GM19023 (cell line): Measurements from ENCODE around the gene RAB6A.

ENCODE experiments used
- ATAC-seq: cut with Tn5 transposase; IDR thresholded peaks from one replicate; pipeline ENCODE4 v1.9.1; 2021; ENCODE audit warnings: mild to moderate bottlenecking, moderate library complexity; ENCODE audit not compliant: unreplicated experiment

The RAB6A gene

DNA sequence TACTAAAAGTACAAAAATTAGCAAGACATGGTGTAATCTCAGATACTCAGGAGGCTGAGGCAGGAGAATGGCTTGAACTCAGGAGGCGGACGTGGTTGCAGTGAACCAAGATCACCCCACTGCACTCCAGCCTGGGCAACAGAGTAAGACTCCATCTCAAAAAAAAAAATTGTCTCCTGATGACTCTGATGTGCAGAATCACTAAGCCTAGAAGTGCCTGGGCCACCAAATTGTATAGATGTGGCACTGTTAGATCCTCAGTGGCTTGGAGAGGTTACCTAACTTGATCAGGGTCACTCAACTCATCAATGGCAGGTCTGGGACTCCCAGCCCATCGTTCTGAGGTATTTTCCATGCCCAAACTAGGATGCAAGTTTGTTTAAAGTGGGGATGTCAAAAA is 103.9 kb downstream of the RAB6A start:
- ATAC-seq, result no peak

DNA sequence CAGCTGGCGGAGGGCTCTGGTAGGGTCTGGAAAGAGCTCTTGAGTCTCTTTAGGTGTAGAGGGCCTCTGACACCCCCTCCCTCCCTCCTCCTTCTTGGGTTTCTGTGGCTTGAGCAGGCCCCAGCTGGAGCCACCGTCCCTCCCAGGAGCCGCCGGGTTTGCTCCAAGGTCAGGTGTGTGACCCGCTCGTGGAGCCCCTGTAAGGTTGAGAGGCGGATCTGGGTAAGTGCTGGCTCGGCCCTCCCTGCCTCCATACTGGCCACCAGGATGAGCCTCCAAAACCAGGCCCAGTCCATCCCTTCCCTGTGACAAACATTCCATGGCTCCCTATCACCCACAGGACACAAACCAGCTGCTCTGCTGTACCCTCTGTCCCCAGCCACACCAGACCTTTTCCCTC is 105.2 kb downstream of the RAB6A start:
- ATAC-seq, result no peak

DNA sequence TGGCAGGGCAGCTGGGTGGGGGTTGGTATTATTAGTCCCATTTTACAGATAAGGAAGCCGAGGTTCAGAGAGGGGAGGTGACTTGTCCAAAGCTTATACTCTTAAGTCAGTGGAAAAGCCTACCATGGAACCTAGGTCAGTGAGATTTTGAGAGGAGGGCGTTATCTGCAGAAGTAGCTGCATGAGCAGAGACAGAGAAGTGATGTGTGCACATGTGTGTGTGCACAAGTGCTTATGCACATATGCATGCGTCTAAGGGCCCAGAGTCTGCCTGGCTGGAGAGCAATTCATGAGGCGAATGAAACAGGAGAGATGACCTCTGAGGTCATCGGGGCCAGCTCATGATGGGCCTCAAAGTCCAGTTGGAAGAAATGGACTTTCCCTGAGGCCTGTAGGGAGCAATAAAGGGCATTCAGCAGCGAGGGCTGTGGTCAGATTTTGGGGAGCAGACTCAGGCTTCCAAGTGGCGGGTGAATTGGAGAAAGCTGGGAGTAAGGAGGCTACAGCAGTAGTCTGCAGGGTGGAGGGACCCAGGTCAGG is 106.3 kb downstream of the RAB6A start:
- no peak for ATAC-seq

DNA sequence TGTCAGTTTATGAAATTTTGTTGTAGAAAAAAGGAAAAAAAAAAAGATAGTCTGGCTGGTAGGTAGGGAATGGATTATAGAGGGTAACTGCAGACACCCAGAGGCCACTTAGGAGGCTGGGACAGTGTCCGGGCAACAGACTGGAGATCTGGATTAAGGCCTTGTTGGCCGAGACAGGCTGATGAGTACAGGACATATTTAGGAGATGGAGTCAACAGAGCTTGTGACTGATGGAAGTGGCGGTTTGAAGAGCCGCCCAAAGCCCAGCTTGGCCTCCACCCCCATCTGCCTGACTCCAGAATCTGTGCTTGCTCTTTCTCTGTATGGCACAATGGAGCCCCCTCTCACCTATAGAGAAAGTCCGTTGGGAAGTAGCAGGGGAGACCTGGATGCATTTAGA is 106.9 kb downstream of the RAB6A start:
- ATAC-seq, result no peak

DNA sequence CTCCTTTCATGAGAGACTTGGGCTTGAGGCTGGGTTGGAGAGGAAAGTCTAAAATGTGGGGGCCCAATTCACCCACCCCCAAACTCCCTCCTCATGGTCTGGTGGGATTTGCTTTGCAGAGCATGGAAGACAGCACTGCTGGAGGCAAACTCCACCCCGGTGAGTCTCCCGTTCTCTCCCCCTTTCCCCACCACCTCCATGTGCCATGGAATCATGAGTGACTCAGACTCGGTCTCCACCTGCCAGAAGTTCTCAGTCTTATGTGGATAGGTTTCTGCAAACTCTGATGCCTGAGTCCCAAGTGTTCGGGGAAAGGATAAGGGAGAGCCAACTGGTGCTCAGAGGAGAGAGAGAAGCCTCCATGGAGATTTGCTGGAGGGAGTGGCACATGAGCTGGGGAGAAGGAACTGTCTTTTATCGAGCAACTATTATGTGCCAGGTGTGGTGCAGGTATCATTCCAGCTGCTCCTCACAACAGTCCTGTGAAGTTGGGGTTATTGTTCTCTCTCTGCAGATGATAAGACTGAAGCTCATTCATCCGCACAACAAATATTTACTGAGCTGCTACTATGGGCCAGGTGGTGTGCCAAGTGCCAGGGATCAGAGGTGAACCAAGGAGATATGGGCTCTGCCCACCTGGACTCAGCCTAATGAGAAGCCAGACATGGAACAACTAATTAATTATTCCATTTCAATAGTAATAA is 107.9 kb downstream of the RAB6A start:
- ATAC-seq, result no peak

DNA sequence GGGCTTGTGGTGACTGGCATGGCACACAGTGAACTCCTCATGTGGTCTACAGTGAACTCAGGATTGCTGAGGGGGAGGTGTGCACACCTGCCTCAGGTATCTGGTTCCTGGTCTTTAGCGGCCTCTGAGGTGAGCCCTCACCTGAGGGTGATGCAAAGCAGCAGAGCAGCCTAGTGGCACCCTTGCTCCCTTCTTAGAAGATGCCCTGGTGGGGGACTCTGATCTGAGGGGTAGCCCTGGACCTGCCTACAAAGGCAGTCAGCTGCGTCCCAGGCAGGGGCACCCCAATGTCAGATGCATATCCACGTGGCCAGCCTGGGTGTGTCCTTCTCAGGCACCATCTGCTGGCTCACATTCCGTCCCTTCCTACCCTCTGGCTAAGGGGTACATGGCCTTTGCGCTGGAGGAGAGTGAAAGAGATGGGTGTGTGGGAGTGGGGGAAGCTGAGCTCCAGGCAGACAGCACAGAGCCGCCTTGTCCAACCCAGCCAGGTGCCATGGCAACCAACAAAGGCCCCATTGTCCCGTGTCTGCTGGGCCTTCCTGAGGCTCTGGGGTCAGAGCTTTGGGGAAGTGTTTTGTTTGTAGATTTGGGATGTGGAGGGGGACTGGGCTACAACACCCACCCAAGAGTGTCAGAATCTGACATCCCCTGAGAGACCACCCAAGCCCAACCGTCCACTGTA is 108.7 kb downstream of the RAB6A start:
- ATAC-seq, result no peak

DNA sequence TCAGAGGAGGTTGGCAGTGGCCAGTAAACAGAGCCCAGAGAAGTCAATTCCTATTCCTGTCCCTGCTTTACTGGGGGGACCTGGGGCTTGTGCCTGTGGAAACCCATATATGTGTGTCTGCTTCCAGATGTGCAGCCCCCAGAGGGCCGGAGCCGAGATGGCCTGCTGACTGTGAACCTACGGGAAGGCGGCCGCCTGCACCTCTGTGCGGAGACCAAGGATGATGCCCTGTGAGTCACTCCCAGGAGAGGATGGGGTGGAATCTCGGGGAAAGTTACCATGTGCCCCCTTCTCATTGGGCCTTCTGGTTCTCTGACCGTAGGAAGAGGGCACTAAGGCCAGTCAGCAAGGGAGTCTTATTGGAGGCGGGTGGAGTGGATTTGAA is 109.2 kb downstream of the RAB6A start:
- no peak for ATAC-seq

DNA sequence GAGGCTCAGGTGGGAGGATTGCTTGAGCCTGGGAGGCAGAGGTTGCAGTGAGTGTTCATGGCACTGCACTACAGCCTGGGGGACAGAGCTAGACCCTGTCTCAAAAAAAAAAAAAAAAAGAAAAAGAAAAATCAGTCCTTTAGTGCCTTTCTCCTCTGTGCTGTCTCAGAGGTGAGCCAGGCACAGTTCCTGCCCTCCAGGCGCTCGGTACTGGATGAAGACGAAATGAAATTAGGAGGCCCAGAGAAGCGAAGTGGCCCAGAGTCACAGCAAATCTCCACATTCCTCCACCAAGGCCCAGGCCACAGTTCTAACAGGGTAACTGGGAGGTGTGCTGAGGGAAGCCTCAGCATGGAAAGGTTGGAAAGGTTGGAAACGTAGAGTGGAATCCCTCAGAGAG is 109.6 kb downstream of the RAB6A start:
- ATAC-seq, result no peak

DNA sequence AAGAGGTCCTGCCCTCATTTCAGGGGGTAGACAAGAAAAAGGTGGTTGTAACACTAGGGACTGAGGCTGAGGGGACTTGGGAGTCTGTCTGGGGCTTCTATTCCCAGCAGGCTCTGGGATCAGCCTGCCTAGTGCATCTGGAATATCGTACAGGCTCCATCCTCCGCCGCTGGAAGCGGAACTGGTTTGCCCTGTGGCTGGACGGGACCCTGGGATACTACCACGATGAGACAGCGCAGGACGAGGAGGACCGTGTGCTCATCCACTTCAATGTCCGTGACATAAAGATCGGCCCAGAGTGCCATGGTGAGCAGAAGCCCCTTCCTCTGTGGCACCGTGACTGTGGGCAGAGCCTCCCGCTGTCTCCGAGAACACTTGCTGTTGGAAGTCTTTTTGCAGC is 110.5 kb downstream of the RAB6A start:
- no peak for ATAC-seq

DNA sequence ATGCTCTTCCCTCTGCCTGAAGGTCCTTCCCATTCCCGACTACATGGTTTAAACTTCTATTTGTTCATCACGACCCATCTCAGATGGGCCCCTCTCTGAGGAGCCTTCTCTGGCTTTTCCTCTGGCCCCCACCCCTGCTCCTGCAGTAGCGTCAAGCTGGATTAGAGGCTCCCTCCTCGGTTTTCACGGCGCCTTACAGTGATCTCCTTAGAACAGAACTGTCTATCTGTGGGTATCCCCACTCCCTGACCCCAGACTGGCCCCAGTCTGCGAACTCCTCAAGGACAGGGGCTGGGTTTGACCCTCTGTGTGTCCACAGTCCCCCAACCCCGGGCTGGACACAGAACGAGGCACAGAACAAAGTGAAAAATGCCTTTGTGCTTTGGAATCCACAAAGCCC is 111.7 kb downstream of the RAB6A start:
- no peak for ATAC-seq

DNA sequence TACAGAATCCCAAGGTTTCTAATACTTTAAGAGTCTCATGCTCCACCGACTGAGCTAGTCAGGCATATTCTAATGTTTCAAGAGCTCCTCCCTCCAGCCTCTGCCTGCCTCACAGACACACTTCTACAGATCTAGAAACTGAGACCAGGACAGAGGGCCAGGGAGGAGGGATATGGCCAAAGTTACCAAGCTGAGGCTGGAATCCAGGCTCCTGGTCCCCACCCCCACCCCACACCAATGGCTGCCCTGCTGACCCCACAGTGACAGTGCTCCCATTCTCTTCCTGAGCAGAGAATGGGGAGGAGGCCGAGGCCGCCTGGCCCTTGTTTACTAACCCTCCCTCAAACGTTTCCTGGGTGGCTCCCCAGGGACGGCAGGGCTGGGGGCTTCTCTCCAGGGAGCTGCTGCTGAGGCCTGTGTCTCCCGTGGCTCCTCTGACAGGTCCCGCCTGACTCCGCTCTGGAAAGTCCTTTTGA is 112.3 kb downstream of the RAB6A start:
- ATAC-seq, result no peak

DNA sequence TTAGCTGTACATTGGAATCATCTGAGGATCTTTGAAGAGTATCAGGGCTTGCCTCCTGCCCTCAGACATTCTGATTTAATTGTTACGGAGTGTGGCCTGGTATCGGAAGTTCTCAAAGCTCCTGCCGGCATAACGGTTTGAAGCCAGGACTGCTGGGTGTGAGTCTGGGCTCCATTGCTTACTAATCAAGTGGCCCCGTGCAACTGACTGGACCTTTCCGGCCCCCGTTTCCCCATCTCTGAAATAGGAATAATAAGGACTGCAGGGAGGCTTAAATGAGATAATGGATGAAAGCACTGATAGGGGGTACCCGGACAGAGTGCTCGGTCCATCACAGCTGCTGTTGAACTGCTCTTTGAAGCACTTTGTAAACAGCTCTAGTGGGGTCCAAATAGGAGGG is 112.8 kb downstream of the RAB6A start:
- ATAC-seq, result no peak

DNA sequence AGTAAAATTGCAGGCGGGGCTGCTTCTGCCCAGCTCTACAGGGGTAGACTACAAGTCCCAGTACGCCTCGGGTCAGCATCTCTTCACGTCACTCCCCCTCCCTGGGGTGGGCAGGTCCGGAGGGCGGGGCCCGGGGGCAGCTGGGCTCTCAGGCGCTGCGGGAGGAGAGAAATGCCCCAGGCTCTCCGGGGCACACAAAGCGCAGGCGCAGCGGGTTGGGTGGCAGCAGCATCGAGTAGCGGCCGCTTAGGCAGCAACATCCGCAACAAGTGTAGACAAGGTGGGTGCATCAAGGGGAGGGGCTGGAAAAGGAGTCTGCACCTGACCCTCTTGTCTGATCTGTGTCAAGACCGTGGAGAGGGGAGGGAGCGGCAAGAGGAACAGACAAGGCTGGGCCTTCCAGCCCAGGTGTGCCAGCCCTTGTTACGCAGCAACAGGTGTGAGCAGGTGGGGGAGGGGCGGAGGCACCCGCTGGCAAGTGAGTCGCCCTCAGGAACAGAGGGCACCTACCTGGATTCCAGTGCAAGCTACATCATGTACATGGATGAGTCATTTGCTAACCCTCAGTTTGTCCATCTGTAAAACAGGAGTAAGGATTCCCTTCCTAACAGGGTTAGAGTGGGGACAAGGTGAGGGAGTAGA is 113.3 kb downstream of the RAB6A start:
- peak; percentile 93 for ATAC-seq

DNA sequence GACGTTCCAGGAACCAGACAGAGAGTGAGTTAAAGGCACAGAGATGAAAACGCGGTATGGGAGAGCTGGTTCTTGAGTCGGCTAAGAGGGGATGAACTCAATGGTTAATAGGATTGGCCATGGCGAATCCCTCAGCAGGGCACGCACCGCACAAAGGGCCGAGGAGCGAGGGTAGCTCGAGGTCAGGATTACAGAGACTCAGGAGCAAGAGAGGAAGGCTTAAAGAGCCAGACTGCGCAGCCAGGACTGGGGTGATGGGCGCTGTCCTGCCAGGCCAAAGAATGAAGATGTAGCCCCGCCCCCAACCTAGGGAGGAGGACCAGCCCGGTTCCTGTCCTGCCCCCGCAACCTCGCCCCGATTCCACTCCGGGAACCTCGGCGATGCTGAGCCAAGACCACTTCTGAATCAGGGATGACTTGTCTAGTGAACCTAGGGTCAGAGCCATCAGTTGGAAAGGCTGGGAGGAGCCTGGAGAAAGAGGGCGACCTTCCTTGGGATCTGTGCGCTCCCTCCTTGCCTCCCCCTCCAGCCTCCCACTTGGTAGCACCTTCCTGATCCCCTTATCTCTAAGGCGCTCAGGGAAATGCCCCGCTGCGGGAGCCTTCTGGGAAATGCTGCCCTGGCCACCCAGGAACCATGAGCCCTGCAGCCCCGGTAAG is 114.8 kb downstream of the RAB6A start, which contains the start of gene PLEKHB1:
Gene PLEKHB1, plus strand, starts transcription at position 610 of the 660 bp plus-strand sequence. Its CDS starts 28 bp downstream, at position 638.
- no peak for ATAC-seq

DNA sequence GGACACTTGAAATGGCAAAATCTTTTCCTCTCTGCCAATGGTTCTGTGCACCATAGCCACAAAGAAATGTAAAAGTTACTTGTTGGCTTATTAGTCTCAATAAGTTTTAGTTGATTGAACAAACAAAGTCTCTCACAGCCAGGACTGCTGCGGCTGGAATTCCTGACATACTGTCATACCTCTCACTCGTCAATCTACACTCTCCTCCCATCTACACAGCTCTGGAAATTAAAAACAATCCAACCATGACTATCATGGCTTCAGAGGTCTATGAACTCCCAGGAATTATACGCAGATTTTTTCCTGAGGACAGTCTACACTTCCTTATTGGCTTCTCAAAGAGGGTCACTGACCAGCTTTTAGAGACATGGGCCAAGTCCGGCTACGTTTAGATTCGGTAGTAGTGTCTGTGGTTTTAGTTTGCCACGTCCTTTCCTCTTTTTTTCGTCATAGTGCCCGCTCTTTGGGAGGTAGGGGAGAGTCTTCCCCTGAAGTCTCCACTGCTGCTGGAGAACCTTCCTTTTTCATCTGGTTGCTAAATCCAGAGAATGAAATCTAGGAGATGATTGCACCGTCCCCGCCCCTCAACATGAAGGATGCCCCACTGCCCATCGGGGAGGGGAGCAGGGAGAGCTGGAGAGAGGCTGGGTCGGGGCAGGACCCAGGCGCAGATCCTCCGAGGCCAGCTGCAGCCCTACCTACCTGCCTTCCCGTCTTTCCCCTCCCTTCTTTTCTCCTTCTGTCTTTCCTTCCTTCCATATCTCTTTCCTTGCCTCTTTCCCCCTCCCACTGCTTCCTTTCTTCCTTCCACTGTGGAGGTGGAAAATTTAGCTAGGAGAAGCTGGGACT is 115.5 kb downstream of the RAB6A start:
- ATAC-seq, result no peak

DNA sequence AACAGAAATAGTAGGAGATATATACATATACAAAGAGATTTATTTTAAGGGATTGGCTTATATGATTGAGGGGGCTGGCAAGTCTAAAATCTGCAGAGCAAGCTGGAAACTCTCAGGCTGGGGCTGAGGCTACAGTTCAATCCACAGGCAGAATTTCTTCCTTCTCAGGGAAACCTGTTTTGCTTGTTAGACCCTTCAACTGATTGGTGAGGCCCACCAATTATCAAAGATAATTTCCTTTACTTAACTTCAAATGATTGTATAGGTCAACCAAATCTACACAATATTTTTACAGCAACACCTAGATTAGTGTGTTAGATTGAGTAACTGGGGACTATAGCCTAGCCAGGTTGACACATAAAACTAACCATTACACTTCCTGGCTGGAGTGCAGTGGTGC is 119.2 kb downstream of the RAB6A start:
- ATAC-seq, result no peak

DNA sequence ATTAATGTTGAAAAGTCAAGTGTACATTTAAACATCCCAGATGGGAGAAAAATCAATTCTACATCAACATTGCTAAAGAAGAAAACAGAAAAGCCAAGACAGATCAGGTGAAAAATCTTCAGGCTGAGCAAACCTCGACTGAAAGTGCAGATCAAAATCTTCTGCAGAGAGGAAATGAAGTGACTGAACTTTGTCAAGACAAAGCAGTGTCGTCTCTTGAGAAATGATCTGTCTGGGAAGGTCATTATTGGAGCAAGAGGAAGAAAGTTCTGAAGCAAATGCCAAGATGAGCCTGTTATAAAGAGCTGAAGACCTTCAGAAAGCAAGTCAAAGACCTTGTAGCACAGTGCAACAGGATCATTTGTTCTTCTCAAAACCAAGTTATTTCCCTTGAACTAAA is 120.3 kb downstream of the RAB6A start:
- no peak for ATAC-seq

DNA sequence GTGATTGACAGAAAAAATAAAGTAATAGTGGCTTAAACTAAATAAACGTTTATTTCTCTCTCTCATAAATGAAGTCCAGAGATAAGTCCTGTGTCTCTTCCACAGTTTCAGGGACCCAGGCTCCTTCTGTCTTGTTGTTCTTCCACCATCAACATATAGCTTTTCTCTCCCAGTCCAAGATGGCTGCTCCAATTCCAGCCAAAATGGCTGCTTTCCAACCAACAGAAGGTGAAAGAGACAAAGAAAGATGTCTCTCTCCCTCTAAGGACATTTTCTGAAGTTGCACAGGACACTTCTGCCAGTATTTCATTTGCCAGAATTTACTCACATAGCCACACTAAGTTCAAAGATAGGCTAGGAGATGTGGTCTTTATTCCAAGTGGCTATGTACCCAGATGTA is 123.9 kb downstream of the RAB6A start:
- no peak for ATAC-seq

DNA sequence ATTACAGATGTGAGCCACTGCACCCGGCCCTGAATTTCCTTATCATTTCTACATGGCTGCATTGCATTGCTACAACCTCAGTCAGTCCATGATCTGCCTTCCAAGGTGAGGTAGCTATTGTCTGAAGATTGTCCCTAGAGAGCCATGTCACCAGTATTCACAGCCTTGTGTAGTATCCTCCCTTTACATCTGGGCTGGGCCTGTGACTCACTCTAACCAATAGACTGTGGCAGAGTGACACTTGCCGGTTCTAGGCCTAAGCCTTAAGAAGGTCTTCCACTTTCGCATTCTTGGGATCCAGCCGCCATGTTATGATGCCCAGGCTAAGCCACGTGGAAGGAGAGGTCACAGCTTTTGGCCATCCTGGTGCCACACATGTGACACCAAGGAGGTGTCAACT is 124.6 kb downstream of the RAB6A start:
- ATAC-seq, result no peak

DNA sequence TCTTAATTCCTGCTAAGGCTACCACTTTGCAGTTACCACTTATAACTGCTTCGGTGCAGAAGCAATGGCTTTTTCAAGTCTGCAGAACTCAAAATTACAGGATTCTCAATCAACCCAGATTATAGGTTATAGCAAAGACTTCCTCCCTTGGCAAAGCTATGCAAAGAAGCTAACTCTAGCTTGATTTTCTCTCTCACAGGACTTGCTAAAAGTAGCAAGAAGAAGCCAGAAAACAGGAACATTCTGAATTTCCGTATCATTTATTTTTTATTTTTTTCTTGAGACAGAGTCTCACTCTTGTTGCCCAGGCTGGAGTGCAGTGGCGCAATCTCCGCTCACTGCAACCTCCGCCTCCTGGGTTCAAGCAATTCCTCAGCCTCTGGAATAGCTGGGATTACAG is 125.2 kb downstream of the RAB6A start:
- ATAC-seq, result no peak
